DOHH2 (cell line): ENCODE measurements around the gene URB2.

ENCODE experiments used
- CTCF ChIP-seq: fragments of 200-600 bp; sonication (generic); IDR thresholded peaks from one replicate; pipeline ENCODE4 v1.5.1; 2014; ENCODE audit warnings: antibody characterized with exemption, mild to moderate bottlenecking, low read depth, low read length; ENCODE audit not compliant: poor library complexity, severe bottlenecking
- EZH2phosphoT487 ChIP-seq: fragments of 200-600 bp; sonication (generic); IDR thresholded peaks from 2 replicates; pipeline ENCODE4 v1.6.1; 2017; ENCODE audit warnings: borderline replicate concordance, mild to moderate bottlenecking, antibody characterized with exemption, low read length, moderate library complexity, mixed read lengths

DNA sequence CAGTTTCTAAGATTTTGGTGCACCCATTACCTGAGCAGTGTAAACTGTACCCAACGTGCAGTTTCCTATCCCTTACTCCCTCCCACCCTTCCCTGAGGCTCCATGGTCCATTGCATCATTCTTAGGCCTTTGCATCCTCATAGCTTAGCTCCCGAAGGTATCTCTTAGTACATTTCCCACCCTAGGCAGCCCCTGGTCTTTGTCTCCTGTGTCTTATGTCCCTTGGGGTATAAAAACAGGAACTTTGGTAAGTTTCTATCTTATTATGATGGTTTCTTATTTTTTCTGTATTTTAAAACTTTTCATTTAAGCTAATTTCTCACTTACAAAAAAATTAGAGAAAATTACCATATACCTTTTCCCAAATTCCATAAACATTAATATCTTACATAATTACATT is 78.1 kb downstream of the URB2 start:
- TF ChIP-seq CTCF (no peak), EZH2phosphoT487 (no peak)
